GM23248 (cell line): ENCODE data around the gene MAPT. TPM values are rescaled to one million over a fixed set of nuclear protein-coding genes. Genes with fewer than 3 reads are reported as not detected.
A peak's percentile ranks its signal among the peaks of the same experiment; 100 is the strongest.

Experiments
- DNase-seq: peaks from one replicate; pipeline ENCODE4 v3.0.0-alpha.2; 2015
- H2AFZ ChIP-seq: fragments of 200-600 bp; sonication (generic); 2 replicates; pipeline ENCODE4 v1.6.1; 2016; ENCODE audit warnings: antibody characterized with exemption
- H3F3A ChIP-seq: fragments of 200-600 bp; sonication (generic); 2 replicates; pipeline ENCODE4 v1.6.1; 2016; ENCODE audit warnings: mild to moderate bottlenecking, antibody characterized with exemption, mixed run types; ENCODE audit not compliant: insufficient read depth
- H3K27ac ChIP-seq: fragments of 200-600 bp; sonication (generic); 2 replicates; pipeline ENCODE4 v1.5.1; 2016; ENCODE audit warnings: mild to moderate bottlenecking
- H3K27me3 ChIP-seq: fragments of 200-600 bp; sonication (generic); replicated peaks from 2 replicates; pipeline ENCODE4 v1.6.1; 2016; ENCODE audit warnings: mild to moderate bottlenecking; ENCODE audit not compliant: insufficient read depth
- H3K36me3 ChIP-seq: fragments of 200-600 bp; sonication (generic); 2 replicates; pipeline ENCODE4 v1.6.1; 2016; ENCODE audit warnings: low read depth, mild to moderate bottlenecking
- H3K4me1 ChIP-seq: fragments of 200-600 bp; sonication (generic); 2 replicates; pipeline ENCODE4 v1.6.1; 2016; ENCODE audit warnings: mild to moderate bottlenecking; ENCODE audit not compliant: insufficient read depth
- H3K4me2 ChIP-seq: fragments of 200-600 bp; sonication (generic); one replicate; pipeline ENCODE4 v1.6.1; 2016; ENCODE audit warnings: mild to moderate bottlenecking; ENCODE audit not compliant: unreplicated experiment
- H3K4me3 ChIP-seq: fragments of 200-600 bp; sonication (generic); 2 replicates; pipeline ENCODE4 v1.5.1; 2016; ENCODE audit warnings: mild to moderate bottlenecking
- H3K79me2 ChIP-seq: fragments of 200-600 bp; sonication (generic); 2 replicates; pipeline ENCODE4 v1.6.1; 2016; ENCODE audit warnings: mild to moderate bottlenecking; ENCODE audit not compliant: insufficient read depth
- H3K9ac ChIP-seq: fragments of 200-600 bp; sonication (generic); 2 replicates; pipeline ENCODE4 v1.6.1; 2016; ENCODE audit warnings: mild to moderate bottlenecking
- H3K9me2 ChIP-seq: fragments of 200-600 bp; sonication (generic); 2 replicates; pipeline ENCODE4 v1.6.1; 2016; ENCODE audit warnings: mixed run types, mild to moderate bottlenecking, moderate library complexity; ENCODE audit not compliant: insufficient read depth
- H3K9me3 ChIP-seq: fragments of 200-600 bp; sonication (generic); one replicate; pipeline ENCODE4 v1.6.1; 2017; ENCODE audit warnings: low read depth
- H4K20me1 ChIP-seq: fragments of 200-600 bp; sonication (generic); 2 replicates; pipeline ENCODE4 v1.6.0; 2016; ENCODE audit not compliant: insufficient read depth
- EZH2 ChIP-seq: fragments of 200-600 bp; sonication (generic); IDR thresholded peaks from 2 replicates; pipeline ENCODE4 v1.6.1; 2018; ENCODE audit warnings: antibody characterized with exemption, mild to moderate bottlenecking; ENCODE audit not compliant: insufficient read depth, poor library complexity, severe bottlenecking
- EZH2phosphoT487 ChIP-seq: fragments of 200-600 bp; sonication (generic); IDR thresholded peaks from 2 replicates; pipeline ENCODE4 v1.6.1; 2018; ENCODE audit warnings: antibody characterized with exemption, moderate library complexity, mild to moderate bottlenecking, low read depth; ENCODE audit not compliant: insufficient read depth
- WGBS, 2 experiments: methylation state at CpG; one replicate each; pipeline ENCODE4 v1.1.6; 2015 to 2017; ENCODE audit warnings: low lambda C conversion rate in 2 of 2, low coverage in 1 of 2; ENCODE audit errors: missing lambda C conversion rate in 2 of 2; 5-methylcytosine and 5-hydroxymethylcytosine counted together
- in situ Hi-C: fragments of 300-500 bp; cut with MboI; formaldehyde crosslinking; loops from 2 replicates; pipeline ENCODE4 v1.15.0; 2020
- polyA plus RNA-seq: library from polyadenylated mRNA; unstranded; fragments of >200 nt; fragmentation: Nextera tagmentation; extraction: Ambion mirVana; gene quantifications from 2 replicates; pipeline ENCODE4 v1.2.1, GENCODE V29; 2016
- total RNA-seq: library from RNA; depleted of rRNA; stranded (reverse); fragments of >200 nt; shearing (Covaris generic); gene quantifications from 2 replicates; pipeline ENCODE4 v1.2.3, GENCODE V29; 2014

MAPT gene
- total and polyA plus RNA-seq, 2 experiments from 2014 or later, result 0.06 TPM; not detected in 1

GRCh38 chr17:45848868-45849535 lies 45.4 kb upstream of the MAPT start:
- Histone ChIP-seq H3K4me3 (no peak overlapping the region), H3K4me2 (no peak overlapping the region), H3K79me2 (no peaks in the 10 kb centered on the region), H2AFZ (no peak overlapping the region), H3K9me2 (no peaks in the 10 kb centered on the region), H3K27me3 (no peaks in the 10 kb centered on the region), H3K36me3 (no peaks in the 10 kb centered on the region), H3K9ac (no peak overlapping the region), H3F3A (no peaks in the 10 kb centered on the region), H3K4me1 (no peaks in the 10 kb centered on the region), H3K27ac (no peak overlapping the region), H4K20me1 (no peaks in the 10 kb centered on the region), H3K9me3 (no peaks in the 10 kb centered on the region)
- peak; percentile 22 for DNase-seq
- in situ Hi-C loops, result loop anchor here (25.0 kb wide), 1 partner anchor 413 kb away; no protein-coding TSS in a partner anchor
- WGBS, 2 experiments, result 15 to 17% methylated on average over 14 to 15 of the region's 15 CpGs
- TF ChIP-seq EZH2 (no peak), EZH2phosphoT487 (no peak)

DNA sequence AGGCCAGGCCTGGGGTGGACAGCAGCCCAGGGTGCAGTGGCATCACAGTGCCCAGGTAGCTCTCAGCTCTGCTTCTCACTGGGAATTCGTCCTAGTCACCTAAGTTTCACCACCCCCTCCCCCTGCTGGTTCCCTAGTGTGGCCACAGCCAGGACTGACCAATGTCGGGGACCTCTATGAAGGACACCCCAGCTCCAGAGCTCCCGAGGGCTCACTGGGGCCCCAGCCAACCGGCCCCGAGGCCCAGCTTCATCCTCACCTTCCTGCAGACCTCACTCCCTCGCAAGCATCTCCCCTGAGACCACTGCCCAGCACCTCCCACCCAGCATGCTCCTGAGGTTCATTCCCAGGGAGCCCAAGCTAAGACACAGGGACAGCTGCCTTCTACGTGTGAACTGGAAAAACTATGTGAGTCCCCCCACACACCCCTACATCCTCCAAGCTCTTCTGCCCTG lies 44.8 kb upstream of the MAPT start:
- in situ Hi-C loops, result loop anchor here (25.0 kb wide), 1 partner anchor 413 kb away; no protein-coding TSS in a partner anchor

GRCh38 chr17:45850011-45850410 lies 44.3 kb upstream of the MAPT start:
- no peaks in the 10 kb centered on the region for H3K36me3 ChIP-seq
- no peak for TF ChIP-seq EZH2phosphoT487
- DNase-seq, result no peak
- H4K20me1 ChIP-seq, result no peaks in the 10 kb centered on the region
- no peaks in the 10 kb centered on the region for H3K4me1 ChIP-seq
- H3K4me2 ChIP-seq, result no peak overlapping the region
- no peaks in the 10 kb centered on the region for H3K9me2 ChIP-seq
- in situ Hi-C loops, result no loop called here
- H3K9me3 ChIP-seq, result no peaks in the 10 kb centered on the region
- WGBS, 2 experiments, result 64 to 71% methylated on average over 4 of the region's 4 CpGs
- H3K79me2 ChIP-seq, result no peaks in the 10 kb centered on the region
- H3K4me3 ChIP-seq, result no peak overlapping the region
- no peaks in the 10 kb centered on the region for H3F3A ChIP-seq
- no peak overlapping the region for H2AFZ ChIP-seq
- no peaks in the 10 kb centered on the region for H3K27me3 ChIP-seq
- H3K27ac ChIP-seq, result no peak overlapping the region
- no peak overlapping the region for H3K9ac ChIP-seq

More for the DNA sequence above, 44.8 kb upstream of the MAPT start:
- H3K9ac ChIP-seq, result no peak overlapping the region
- H3K4me2 ChIP-seq, result no peak overlapping the region
- H3K9me3 ChIP-seq, result no peaks in the 10 kb centered on the region
- H3K9me2 ChIP-seq, result no peaks in the 10 kb centered on the region
- no peaks in the 10 kb centered on the region for H3K4me1 ChIP-seq
- H4K20me1 ChIP-seq, result no peaks in the 10 kb centered on the region
- no peaks in the 10 kb centered on the region for H3K79me2 ChIP-seq
- H3F3A ChIP-seq, result no peaks in the 10 kb centered on the region
- no peak for DNase-seq
- H3K4me3 ChIP-seq, result no peak overlapping the region
- WGBS, 2 experiments, result 43 to 45% methylated on average over 6 to 7 of the region's 7 CpGs
- TF ChIP-seq EZH2phosphoT487 (no peak), EZH2 (no peak)
- no peak overlapping the region for H3K27ac ChIP-seq
- H3K36me3 ChIP-seq, result no peaks in the 10 kb centered on the region
- no peaks in the 10 kb centered on the region for H3K27me3 ChIP-seq
- H2AFZ ChIP-seq, result no peak overlapping the region

GRCh38 chr17:45850468-45850867 lies 43.9 kb upstream of the MAPT start:
- no peaks in the 10 kb centered on the region for H3K4me1 ChIP-seq
- H3K79me2 ChIP-seq, result no peaks in the 10 kb centered on the region
- H3K9ac ChIP-seq, result no peak overlapping the region
- in situ Hi-C loops, result no loop called here
- no peak overlapping the region for H2AFZ ChIP-seq
- no peak for TF ChIP-seq EZH2phosphoT487
- H3K4me3 ChIP-seq, result no peak overlapping the region
- no peaks in the 10 kb centered on the region for H3K27me3 ChIP-seq
- H3K9me2 ChIP-seq, result no peaks in the 10 kb centered on the region
- no peak overlapping the region for H3K4me2 ChIP-seq
- no peak for DNase-seq
- H3K36me3 ChIP-seq, result no peaks in the 10 kb centered on the region
- no peaks in the 10 kb centered on the region for H4K20me1 ChIP-seq
- no peaks in the 10 kb centered on the region for H3F3A ChIP-seq
- 67 to 72% methylated on average over 5 of the region's 5 CpGs for WGBS, 2 experiments
- no peaks in the 10 kb centered on the region for H3K9me3 ChIP-seq
- H3K27ac ChIP-seq, result no peak overlapping the region
